GM18951 (cell line): ENCODE results near the gene CHD5.

Source experiments
- POLR2A ChIP-seq: IDR thresholded peaks from 4 replicates; pipeline ENCODE4 v1.6.1; 2011; ENCODE audit warnings: mild to moderate bottlenecking; ENCODE audit not compliant: insufficient read length, insufficient read depth; ENCODE audit errors: extremely low read depth
- in situ Hi-C: fragments of 300-500 bp; cut with MboI; formaldehyde crosslinking; loops from one replicate; pipeline ENCODE4 v1.12.0; 2022; ENCODE audit warnings: low sequenced_read_pairs, mixed read lengths, inconsistent platforms; ENCODE audit not compliant: unreplicated experiment

Gene CHD5

GRCh38 chr1:6165441-6165985 is 14.6 kb downstream of the CHD5 start:
- in situ Hi-C loops = no loop called here
- no peak for TF ChIP-seq POLR2A

DNA sequence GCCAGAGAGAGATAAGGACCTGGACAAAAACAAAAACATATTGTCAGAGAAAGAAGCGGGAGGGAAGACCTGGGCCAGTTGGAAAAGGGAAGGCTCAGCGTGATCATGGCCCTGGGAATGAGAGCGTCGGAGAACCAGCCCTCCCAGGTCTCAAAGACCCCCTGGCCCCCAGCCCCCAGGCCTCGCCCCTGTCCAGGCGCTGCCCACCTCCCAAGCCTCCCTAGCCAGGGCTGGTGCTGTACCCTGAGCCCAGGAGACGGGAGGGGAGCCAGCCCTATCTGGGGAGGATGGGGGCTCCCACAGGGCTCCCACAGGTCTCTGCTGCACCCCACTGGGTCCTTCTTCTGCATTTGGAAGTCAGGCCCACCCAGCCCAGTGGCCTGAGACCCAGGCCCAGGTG is 15.1 kb downstream of the CHD5 start:
- TF ChIP-seq POLR2A = no peak

DNA sequence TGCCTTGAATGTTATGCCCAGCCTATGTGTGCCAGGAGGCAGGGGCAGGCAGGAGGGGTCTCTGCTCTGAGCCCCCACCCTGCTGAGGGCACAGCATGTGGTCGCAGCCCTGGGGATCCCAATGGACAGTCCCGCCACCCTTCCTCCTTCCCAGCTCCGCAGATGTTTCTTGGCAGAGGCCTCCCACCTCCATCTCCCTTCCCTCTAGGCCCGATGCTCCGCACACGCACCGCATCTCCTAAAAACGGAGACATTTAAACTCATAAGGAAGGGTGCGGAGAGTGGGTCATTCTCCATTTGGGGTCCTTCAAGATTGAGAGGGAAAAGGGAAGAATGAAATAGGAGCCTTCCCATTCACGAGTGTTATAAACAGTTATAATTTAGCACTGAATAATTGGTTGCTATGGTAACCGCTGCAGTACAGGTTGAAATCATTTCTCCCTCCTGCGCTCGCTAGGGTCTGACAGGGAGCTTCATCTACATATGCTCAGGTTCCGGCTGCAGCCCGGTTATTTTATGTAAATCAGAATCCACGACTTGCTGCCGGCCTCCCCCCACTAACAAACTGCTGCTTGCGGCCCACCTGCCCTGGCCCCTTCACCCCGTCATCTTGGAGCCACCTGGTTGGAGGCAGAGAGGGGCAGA is 16.0 kb downstream of the CHD5 start:
- in situ Hi-C loops = no loop called here
- no peak for TF ChIP-seq POLR2A

More for the DNA sequence above, 15.1 kb downstream of the CHD5 start:
- in situ Hi-C loops = no loop called here

DNA sequence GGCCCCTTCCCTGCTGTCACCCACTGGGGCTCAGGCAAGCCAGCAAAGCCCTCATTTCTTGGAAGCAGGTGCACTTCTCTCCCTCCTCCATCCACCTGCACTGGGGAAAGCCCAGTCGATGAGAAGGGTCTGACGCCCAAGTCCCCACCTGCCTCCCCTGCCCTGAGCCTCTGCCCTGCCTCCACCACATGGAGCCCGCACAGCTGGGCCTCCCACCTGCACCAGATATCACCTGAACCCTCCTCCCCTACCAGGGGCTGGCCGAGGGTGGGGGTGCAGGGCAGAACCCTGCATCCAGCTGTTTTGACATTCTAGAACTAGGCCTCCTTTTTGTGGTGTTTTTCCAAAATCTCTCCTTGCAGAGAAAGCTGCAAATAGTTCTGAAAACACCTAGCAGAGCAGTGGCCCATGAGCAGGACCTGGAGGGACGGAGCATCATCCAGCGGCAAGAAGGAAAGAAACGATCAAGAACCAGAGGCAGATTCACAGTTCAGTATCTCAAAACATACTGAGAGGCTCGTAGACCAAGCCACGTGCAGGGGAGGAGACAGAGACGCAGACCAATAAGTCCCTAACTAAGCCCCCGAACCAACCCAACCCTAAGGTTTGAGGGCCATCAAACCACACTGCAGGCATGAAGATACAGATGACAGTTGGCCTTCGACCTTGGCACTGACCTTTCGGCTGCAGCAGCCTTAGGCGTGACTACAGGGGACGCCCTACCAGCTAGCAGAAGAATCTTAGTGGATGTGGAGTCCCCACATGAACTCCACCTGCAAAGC is 16.7 kb downstream of the CHD5 start:
- in situ Hi-C loops = no loop called here

DNA sequence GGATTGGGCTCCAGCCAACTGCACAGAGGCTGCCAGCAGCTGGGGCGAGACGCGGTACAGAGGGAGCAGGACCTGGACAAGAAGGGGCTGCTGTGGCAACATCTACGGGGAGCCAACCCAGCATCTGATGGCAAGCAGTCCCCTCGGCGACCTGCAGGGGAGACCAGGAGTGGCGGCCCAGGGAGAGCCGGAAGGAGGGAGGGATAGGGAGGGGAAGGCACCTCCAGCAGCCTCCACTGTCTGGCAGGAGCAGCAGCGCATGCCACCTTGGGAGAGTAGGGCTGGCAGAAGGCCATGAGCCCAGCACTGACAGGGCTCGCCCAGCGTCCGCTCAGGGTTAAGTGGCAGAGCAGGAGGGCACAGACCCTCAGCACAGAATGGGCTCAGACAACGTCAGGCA is 17.3 kb downstream of the CHD5 start:
- in situ Hi-C loops = no loop called here
- no peak for TF ChIP-seq POLR2A

More for the DNA sequence above, 16.7 kb downstream of the CHD5 start:
- no peak for TF ChIP-seq POLR2A

DNA sequence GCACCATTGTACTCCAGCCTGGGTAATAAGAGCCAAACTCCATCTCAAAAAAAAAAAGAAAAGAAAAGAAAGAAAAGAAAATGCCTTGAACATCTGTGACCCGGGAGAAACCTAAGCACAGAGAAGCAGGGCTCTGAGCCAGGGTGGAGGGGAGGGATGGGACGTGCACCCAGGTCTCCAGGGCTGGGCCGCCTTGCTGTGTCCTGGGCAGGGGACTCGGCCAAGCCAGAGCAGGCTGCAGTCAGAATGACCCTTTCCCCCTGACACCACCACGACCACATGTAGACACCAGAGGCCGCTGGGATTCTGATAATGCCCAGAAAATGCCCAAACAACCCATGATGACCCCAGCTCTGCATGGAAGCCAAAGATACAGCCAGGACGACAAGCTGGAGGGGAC is 17.8 kb downstream of the CHD5 start:
- in situ Hi-C loops = no loop called here
- no peak for TF ChIP-seq POLR2A

DNA sequence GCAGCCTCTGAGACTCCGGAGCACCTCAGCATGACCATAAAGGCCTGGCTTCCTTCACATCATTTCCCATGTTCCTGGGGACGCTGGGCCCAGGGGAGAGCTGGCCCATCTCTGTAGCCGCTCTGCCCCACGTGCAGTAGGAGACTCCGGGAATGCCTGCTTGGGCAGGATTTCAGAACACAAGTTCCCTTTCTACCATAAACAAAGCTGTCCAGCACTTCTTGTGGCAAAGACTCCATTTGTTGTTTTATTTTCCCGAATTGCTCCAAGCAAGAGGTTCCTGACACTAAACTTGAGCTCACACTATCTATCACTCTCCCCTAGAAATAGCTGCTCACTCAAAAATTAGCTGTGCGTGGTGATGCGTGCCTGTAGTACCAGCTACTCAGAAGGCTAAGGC is 21.9 kb downstream of the CHD5 start:
- no peak for TF ChIP-seq POLR2A
- in situ Hi-C loops = no loop called here

- no peak for TF ChIP-seq POLR2A
- in situ Hi-C loops = no loop called here
Observed at GRCh38 chr1:6157528-6158174, 22.5 kb downstream of the CHD5 start.

DNA sequence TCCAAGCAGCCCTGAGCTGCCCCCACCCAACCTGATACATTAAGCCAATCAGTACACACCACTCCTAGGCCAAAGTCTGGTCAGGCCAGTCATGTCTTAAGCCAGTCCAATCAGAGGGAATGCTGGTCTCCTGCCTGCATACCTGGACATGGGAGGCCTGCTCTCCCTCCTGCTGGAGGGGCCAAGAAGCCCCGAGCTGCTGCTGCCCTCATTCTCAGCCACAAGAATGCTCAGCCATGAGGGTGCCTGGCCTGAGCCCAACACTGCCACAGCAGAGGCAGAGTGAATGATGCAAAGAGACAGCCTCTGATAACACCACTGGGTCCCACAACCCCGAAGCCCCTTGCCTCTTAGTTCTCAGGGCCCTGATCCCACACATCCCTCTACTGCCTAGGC is 23.0 kb downstream of the CHD5 start:
- TF ChIP-seq POLR2A = no peak
- in situ Hi-C loops = no loop called here

DNA sequence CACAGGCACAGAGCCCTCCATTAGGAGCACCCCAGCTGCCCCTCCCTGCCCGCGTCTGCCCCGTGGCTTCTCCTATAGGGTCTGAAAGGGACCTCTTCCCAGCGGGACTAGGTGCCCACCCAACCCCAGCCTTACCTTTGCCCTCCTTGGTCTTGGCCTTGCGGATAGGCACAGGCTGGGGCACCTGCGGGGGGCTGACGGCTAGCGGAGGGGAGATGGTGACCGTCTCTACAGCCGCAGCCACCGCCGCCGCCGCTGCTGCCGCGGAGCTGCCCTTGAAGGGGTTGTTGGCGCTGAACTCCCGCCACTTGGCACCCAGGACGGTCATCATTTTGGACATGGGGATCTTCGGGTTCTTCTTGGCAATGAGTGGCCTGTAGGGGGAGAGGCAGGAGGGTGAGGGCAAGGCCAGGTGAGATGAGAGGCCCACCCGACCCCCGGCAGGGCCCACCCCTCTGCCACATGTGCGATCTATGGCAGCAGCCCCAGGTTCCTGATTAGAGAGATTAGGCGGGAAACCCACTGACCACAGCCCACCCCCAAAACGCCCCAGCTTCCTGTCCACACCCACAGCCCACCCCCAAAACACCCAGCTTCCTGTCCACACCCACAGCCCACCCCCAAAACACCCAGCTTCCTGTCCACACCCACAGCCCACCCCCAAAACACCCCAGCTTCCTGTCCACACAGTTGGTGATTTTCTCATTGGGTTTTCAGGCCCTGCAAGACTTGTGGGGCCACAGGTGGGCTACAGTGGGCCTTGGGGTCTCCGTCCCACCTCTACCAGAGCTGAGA is 25.4 kb downstream of the CHD5 start:
- no peak for TF ChIP-seq POLR2A
- in situ Hi-C loops = no loop called here

GRCh38 chr1:6152882-6153281 is 27.2 kb downstream of the CHD5 start:
- no peak for TF ChIP-seq POLR2A
- in situ Hi-C loops = no loop called here

- TF ChIP-seq POLR2A = no peak
- in situ Hi-C loops = no loop called here
Observed at GRCh38 chr1:6152181-6152580, 27.9 kb downstream of the CHD5 start.
